Neural progenitor cell (in vitro differentiated cells): ENCODE results near the gene STMN3.
"Not testable (repeated sequence)": the region's sequence is repeated elsewhere in the genome, so short reads cannot be mapped to it uniquely, and the experiment has no call there.

ENCODE experiments used
- CTCF ChIP-seq: fragments of 200-600 bp; sonication (generic); IDR thresholded peaks from 2 replicates; pipeline ENCODE4 v1.5.1; 2017; ENCODE audit warnings: antibody characterized with exemption, mild to moderate bottlenecking
- EZH2 ChIP-seq: fragments of 200-600 bp; sonication (generic); IDR thresholded peaks from 2 replicates; pipeline ENCODE4 v1.6.1; 2017; ENCODE audit warnings: antibody characterized with exemption, mild to moderate bottlenecking, moderate library complexity

GRCh38 chr20:63660174-63660573, 7.0 kb upstream of the STMN3 start:
- not testable (repeated sequence) for TF ChIP-seq EZH2, CTCF
